ENCODE measurements around the gene KCNH6.

The KCNH6 gene, protein sequence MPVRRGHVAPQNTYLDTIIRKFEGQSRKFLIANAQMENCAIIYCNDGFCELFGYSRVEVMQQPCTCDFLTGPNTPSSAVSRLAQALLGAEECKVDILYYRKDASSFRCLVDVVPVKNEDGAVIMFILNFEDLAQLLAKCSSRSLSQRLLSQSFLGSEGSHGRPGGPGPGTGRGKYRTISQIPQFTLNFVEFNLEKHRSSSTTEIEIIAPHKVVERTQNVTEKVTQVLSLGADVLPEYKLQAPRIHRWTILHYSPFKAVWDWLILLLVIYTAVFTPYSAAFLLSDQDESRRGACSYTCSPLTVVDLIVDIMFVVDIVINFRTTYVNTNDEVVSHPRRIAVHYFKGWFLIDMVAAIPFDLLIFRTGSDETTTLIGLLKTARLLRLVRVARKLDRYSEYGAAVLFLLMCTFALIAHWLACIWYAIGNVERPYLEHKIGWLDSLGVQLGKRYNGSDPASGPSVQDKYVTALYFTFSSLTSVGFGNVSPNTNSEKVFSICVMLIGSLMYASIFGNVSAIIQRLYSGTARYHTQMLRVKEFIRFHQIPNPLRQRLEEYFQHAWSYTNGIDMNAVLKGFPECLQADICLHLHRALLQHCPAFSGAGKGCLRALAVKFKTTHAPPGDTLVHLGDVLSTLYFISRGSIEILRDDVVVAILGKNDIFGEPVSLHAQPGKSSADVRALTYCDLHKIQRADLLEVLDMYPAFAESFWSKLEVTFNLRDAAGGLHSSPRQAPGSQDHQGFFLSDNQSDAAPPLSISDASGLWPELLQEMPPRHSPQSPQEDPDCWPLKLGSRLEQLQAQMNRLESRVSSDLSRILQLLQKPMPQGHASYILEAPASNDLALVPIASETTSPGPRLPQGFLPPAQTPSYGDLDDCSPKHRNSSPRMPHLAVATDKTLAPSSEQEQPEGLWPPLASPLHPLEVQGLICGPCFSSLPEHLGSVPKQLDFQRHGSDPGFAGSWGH

DNA sequence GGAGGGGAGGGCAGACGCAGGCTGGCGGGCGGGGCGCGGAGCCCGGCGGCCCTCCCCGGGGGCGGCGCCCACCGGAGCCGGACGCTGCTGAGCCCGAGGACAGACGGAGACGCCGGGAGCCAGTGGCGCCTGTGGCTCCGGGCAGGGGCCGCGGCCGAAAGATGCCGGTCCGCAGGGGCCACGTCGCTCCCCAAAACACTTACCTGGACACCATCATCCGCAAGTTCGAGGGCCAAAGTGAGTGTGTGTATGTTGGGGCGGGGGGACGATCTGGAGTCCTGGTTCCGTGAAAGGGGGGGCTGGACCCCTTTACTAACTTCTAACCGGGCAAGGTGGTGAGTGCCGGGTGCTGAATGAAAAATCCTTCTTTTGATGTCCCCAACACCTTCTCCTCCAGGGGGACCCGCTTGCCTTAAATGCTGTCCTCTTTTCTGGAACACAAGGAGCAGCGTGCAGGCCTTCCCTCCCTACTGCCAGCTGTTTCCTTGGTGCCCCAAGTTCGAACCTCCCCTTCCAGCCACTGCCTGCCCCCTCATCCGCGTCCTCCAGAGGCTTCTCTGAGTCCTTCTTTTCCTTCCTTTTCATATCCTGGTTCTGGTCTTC lies at the start of gene KCNH6:
TSS of gene KCNH6 (plus strand) at position 106 of the 603 bp plus-strand sequence. CDS start at position 162, 56 bp downstream.
- DNase-seq, result no peak

DNA sequence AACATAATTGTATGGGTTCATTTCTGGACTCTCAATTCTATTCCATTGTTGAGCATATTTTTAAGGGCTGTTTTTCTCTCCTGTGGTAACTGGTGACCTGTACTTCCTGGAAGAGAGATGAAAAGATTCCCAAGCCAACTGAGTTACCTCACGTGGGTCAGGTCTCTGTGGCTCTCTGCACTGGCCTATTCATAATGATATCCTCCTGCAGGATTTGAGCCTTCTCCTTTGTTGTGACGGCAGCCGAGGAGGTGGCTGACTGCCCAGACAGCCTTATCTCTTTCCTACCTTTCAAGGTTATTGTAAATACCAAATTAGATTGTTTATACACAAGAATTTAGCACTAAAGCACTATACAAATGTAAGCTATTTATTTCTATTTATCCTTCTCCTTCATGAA lies 49.0 kb upstream of the KCNH6 start:
- DNase-seq, result no peak

DNA sequence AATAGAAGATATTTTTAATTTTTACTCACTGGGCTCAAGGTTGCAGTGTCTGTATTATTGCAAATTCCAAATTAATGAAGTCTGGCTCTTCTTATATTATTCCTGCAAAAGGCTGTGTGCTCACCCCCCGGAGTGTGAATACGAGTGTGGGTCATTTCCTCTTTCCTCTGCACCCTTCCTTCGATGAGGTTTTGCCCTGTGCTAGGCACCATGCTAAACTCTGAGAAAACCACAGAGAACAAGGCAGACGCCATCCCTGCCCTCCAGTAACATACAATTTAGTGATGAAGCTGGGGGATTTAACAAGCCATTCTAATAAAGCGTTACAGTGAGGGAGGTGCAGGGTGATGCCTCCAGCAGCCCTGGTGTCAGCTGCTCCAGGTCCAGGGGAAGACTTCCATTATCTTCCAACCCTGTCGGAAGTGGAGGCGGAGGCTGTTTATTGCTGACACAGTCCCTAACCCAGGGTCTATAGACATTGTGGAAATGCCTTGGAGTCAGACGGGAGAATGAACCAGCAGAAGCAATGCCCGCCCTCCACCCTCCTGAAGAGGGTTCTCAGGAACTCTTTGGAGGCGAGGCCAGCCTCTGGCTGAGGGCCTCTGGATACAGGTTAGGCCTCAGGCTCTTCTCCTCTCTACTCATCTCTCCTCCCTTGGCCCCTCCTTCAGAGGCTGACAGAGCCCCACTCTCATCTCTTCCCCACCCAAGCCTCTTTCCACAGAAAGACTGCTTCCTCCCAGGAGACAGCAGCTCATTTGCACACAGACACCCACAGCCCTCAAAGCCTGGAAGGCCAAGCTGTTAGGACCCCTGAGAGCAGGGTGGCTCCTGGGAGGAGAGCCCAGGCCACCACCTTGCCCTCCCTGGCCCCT lies 48.3 kb upstream of the KCNH6 start:
- DNase-seq, result no peak

DNA sequence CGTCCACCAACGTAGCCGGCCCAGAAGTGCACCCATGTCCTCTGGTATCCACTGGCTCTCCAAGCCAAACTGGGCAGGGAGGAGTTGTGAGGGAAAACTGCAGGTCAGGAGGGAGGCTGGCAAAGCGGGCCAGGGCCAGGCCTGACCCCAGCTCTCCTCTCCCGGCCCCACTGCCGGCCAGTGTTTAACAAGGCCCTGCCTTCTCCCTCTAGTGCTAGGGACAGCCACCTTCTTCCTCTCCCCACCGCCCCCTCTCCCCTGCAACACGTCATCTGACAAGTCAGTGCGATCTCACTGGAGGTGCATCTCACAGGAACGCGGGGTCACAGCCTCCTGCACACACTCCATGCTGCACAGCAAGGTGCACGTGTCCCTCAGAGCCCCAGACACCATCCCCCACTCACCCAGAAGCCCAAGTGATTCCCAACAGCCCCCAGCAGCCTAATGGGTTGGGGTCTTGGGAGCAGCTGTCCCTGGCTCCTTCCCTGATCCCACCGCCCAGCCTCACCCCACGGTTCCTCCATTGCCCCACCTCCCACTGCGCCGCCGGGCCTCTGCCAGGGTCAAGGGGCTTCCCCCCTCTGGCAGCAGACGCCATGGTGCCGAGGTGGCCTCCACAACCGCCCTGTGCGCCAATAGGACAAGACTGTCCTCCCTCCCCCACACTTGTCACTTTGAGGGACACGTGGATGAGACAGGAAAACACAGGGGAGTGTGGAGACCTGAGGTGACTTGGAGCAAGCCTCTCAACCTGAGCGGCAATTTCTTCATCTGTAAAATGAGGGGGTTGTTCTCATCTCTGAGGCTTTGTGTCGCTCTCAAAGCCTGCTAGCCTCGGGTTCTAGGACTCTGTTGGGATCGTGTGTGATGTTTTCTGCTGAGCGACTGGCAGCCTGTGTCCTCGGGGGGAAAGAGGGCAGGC lies 47.4 kb upstream of the KCNH6 start:
- DNase-seq, result no peak

DNA sequence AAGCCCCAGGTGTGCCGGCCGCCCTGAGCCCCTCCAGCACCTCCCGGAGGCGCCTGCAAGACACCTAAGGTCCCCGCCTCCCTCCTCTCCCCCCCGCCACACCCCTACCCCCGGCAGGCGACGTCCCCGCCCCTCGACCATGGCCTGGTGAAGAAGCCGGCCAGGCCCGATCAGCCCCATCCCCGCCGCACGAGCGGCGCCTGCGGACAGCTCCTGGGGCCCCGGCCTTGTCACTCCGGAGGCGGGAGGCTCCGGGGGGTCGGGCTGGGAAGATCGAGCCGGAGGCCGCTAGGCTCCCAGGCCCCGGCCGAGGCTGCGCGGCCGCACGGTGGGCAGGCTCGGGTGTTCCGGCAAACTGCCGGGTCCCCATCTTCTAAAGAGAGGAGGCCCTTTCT lies 46.7 kb upstream of the KCNH6 start:
- DNase-seq, result peak in 1 of 2 donors; percentile 24

DNA sequence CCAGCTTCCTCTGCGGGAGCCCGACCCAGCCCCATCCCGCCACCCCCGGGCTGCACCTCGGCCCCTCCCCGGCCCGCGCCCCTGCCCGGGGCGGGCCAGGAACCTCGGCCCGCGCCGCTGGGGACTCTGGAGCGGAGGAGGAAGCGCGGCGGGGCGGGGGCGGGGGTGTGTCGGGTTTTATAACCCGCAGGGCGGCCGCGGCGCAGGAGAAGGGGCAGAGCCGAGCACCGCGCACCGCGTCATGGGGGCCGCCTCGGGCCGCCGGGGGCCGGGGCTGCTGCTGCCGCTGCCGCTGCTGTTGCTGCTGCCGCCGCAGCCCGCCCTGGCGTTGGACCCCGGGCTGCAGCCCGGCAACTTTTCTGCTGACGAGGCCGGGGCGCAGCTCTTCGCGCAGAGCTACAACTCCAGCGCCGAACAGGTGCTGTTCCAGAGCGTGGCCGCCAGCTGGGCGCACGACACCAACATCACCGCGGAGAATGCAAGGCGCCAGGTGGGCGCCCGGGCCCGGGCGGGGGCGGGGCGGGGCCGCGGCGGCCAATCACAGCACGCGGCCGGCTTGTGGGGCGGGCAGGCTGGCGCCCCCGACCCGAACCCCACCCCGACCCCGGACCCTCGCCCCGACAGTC lies 46.2 kb upstream of the KCNH6 start, which contains the start of gene ACE:
TSS of gene ACE (plus strand) at position 208 of the 626 bp plus-strand sequence. CDS start at position 242, 34 bp downstream.
- peak; percentile 35 to 54 for DNase-seq

DNA sequence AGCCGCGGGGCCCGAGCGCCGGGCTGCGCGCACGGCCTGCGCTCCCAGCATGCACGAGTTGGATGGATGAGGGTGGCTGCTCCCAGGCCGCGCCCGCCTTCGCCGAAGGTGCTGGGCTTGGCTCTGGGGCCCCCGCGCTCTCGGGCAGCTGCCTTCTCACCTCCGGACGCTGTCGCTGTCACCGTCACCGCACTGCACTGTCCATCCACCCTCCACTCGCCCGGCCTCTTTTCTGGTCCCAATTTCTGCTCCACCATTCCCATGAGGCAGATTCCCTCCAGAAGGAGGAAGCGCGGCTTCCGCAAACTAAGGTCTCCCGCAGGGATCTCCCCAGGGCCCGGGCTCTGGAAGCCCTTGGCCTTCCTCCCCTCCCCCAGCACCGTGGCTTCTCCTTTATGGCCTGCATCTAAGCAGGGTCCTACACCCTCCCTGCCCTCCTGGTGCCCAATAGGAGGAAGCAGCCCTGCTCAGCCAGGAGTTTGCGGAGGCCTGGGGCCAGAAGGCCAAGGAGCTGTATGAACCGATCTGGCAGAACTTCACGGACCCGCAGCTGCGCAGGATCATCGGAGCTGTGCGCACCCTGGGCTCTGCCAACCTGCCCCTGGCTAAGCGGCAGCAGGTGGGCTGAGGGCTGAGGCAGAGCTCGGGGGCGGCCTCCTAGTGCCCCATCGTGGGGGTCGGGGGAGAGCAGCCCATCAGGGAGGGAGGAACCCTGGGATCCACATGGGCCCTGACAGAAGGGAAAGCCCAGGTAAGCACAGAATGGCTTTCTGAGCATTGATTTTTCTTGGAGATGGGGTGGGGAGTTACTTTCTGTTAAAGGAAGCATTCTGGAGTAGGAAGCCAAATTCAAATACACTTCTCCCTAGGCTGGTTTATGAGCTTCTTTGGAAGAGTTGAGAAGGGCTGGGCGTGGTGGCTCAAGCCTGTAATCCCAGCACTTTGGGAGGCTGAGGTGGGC lies 45.4 kb upstream of the KCNH6 start:
- no peak for DNase-seq

DNA sequence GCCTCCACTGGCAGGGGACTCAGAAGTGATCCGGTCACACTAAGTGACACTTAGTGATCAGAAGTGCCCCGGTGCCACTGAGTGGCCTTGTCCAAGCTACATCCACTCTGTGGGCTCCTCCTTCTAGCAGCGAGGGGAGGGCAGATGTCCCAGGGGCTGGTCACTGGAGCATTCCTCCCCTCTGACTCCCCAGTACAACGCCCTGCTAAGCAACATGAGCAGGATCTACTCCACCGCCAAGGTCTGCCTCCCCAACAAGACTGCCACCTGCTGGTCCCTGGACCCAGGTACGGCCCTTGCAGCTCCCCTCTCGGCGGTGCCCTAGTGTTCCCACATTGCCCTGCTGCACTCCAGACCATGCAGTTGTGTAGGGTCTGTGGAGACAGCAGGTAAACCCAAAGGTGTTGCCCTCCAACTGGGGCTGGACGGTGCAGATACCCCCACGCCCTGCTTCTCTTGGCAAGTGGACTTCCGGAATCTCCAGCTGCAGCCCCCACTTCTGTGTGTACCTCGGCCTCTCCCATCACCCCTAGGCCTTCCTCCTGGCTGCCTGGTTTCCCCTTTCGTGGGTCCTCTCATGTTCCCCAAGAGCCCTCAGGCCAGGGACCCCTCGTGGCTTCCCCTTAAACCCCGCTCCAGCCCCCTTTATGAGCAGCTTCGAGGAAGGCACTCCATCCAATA lies 44.2 kb upstream of the KCNH6 start:
- peak; percentile 75 to 79 for DNase-seq

DNA sequence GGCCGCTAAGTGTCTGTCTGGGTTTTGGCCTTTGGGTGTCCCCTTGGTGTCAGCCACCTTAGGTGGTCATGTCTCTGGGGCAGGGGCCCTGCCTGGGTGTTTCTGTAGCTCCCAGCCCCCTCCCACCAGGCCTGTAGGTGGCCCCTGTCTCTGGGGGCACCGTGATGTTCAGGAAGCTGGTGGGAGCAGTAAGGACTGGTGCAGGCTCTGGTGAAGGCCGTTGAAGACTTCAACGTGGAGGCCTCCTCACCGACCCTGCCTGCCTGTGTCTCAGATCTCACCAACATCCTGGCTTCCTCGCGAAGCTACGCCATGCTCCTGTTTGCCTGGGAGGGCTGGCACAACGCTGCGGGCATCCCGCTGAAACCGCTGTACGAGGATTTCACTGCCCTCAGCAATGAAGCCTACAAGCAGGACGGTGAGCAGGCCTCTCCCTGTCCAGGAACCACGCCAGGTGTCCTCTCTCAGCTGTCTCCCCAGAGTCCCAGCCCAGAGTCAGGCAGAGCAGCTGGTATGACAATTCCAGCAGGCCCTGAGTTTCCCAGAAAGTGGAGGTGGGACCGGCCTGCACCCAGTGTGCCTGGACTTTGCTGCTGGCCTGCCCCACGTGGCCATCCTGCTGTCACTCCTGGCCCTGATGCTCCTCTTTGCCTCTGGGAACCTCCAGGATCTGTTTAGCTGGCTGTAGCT lies 43.5 kb upstream of the KCNH6 start:
- DNase-seq, result no peak

DNA sequence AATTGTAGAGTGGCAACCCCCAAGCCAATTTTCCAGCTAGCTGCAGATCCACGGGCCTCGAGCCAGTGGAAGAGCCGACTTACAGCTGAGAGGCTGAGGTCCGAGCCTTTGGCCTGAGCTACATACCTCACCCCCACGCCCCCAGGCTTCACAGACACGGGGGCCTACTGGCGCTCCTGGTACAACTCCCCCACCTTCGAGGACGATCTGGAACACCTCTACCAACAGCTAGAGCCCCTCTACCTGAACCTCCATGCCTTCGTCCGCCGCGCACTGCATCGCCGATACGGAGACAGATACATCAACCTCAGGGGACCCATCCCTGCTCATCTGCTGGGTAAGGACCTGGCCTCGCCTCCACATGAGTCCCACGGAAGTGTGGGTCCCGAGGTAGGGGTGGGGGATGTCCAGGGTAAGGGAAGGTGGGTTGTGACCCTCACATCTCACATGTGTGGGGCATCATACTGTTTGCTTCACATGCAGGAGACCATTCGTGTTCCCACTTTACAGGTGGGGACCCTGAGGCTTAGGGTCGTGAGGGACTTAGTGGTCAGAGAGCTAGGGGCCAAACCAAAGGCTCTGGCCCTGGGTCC lies 42.9 kb upstream of the KCNH6 start:
- no peak for DNase-seq

DNA sequence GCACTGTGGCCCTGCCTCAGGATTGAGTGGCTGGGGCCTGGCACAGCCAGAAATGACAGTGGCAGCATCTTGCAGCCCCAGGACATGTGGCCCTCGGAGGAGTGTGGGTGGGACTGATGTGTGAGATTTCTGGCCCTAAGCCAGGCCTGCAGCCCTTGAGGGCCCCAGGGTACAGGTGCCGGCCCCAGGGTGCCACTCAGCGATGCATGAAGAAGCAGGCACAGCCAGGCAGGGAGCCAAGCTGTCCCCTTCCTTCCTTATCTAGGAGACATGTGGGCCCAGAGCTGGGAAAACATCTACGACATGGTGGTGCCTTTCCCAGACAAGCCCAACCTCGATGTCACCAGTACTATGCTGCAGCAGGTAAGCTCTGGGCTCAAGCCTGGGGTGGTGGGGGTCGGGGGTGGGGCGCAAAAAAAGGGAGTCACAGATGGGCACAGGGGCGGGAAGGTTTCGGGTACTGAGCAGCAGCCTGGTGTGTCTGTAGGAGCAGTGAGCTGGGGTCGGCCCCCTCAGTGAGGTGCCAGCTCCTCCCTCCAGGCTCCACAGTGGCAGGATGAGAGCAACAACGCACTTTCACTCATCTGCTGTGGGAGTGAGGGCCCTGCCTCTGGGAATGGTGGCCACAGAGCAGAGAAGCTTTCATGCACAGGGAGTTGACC lies 42.2 kb upstream of the KCNH6 start:
- no peak for DNase-seq

DNA sequence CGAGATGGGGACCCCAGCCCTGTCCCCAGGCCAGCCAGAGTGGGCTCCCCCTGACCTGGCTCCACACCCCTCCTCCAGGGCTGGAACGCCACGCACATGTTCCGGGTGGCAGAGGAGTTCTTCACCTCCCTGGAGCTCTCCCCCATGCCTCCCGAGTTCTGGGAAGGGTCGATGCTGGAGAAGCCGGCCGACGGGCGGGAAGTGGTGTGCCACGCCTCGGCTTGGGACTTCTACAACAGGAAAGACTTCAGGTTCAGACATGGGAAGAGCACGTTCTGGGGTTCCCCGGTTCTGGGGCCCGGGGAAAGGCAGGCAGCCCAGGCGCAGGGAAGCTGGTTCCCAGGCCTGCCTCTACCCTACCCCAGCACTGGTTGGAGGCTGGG lies 41.7 kb upstream of the KCNH6 start:
- no peak for DNase-seq

DNA sequence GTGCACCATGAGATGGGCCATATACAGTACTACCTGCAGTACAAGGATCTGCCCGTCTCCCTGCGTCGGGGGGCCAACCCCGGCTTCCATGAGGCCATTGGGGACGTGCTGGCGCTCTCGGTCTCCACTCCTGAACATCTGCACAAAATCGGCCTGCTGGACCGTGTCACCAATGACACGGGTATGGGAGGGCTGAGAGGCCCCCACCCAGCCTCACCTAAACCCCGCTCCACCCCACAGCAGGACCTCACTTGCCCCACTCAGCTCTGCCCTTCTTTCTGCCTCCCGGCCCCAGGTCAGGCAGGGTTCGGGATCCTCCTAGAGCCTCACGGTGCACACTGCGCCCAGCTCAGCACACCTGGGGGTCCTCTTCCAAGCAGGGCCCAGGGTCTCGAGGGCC lies 40.6 kb upstream of the KCNH6 start:
- DNase-seq, result no peak

DNA sequence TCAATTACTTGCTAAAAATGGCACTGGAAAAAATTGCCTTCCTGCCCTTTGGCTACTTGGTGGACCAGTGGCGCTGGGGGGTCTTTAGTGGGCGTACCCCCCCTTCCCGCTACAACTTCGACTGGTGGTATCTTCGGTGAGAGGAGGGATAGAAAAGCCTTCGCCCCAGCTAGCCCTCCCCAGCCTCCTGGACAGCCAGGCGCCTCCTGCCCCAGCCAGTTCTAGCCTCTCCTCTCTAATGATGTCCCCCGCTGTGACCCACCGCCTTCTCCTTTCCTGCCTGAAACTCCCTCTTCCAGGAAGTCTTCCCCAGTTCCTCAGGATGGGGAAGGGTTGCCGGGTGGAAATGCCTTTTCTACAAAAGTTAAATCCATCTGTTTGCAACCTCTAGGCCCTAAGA lies 40.1 kb upstream of the KCNH6 start:
- DNase-seq, result no peak

DNA sequence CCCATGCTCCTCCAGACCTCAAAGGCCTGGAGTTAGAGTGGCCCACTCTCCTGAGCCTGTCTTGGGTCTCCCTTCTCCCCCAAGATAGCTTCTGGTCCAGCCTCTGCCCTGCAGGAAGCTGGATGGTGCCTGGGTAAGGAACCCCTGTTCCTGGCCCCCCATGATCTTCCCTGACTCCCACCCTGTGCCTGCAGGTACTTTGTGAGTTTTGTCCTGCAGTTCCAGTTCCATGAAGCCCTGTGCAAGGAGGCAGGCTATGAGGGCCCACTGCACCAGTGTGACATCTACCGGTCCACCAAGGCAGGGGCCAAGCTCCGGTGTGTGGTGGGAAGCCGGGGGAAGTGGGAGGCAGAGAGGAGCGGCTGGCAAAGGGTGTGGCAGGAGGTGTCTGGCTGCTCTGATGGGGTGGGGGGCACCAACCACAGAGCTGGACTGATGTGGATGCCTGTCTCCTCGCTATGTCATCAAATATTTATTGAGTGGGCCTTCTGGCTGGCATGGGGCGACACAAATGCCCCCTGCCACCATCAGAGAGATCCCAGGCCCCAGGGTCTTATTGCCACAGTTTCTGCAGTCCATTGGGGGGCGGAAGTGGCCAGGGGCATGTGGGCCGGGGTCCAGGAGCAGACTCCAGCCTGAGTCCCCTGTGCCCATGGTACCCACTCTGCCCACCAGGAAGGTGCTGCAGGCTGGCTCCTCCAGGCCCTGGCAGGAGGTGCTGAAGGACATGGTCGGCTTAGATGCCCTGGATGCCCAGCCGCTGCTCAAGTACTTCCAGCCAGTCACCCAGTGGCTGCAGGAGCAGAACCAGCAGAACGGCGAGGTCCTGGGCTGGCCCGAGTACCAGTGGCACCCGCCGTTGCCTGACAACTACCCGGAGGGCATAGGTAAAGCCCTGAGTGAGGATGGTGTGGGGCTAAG lies 39.2 kb upstream of the KCNH6 start:
- no peak for DNase-seq
